GM18951 (cell line): Measurements from ENCODE around the gene AKIRIN2.

Source experiments
- POLR2A ChIP-seq: IDR thresholded peaks from 4 replicates; pipeline ENCODE4 v1.6.1; 2011; ENCODE audit warnings: mild to moderate bottlenecking; ENCODE audit not compliant: insufficient read length, insufficient read depth; ENCODE audit errors: extremely low read depth
- in situ Hi-C: fragments of 300-500 bp; cut with MboI; formaldehyde crosslinking; loops from one replicate; pipeline ENCODE4 v1.12.0; 2022; ENCODE audit warnings: low sequenced_read_pairs, mixed read lengths, inconsistent platforms; ENCODE audit not compliant: unreplicated experiment

The AKIRIN2 gene

GRCh38 chr6:87664921-87665485, 37.0 kb downstream of the AKIRIN2 start:
- TF ChIP-seq POLR2A = no peak
- in situ Hi-C loops = no loop called here

GRCh38 chr6:87663434-87663833, 38.6 kb downstream of the AKIRIN2 start:
- TF ChIP-seq POLR2A = no peak
- in situ Hi-C loops = no loop called here

- no peak for TF ChIP-seq POLR2A
- in situ Hi-C loops = no loop called here
Observed at GRCh38 chr6:87661503-87661902, 40.5 kb downstream of the AKIRIN2 start.

- in situ Hi-C loops = no loop called here
- no peak for TF ChIP-seq POLR2A
Observed at GRCh38 chr6:87661016-87661415, 41.0 kb downstream of the AKIRIN2 start.

GRCh38 chr6:87660226-87660911, 41.7 kb downstream of the AKIRIN2 start:
- in situ Hi-C loops = no loop called here
- TF ChIP-seq POLR2A = no peak

- TF ChIP-seq POLR2A = no peak
- in situ Hi-C loops = no loop called here
Observed at GRCh38 chr6:87658516-87658915, 43.5 kb downstream of the AKIRIN2 start.

DNA sequence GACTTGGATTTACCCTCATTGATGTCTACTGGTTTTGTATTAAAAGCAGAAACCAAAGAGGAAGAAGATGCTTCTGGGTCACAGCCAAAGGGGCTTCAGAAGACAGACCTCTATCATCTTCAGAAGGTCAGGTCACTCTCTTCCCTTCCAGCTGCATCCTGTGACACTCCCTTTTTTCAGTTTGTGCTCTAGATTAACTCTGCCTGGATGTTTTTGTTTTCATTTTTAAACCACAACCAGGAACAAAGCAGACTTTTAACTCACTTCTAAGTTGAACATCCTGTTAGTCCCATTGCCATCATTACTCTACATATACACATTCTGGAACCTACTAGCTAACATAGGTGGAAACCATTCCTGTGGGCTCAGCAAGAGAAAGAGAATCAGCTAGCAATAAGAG, 45.2 kb downstream of the AKIRIN2 start:
- no peak for TF ChIP-seq POLR2A
- in situ Hi-C loops = no loop called here

DNA sequence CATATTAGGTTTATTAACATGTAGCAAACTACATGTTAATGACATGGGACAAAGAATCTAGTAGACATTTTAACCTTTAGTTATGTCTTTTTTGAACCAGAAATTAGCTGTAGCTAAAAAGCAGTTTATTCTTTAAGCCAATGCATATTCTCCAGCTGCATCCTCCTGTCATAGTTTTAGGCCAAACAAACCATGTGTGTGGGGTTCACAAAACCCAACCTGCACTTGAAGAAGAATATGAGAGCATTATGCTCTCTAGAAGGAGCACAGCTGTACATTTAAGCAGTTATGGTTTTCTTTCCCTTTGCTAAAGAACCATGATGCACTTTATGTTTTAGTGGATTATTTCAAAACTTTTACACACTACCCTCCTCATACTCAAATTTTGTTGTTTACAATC, 46.2 kb downstream of the AKIRIN2 start:
- TF ChIP-seq POLR2A = no peak
- in situ Hi-C loops = no loop called here

- in situ Hi-C loops = no loop called here
- no peak for TF ChIP-seq POLR2A
Observed at GRCh38 chr6:87654875-87655454, 47.1 kb downstream of the AKIRIN2 start.

- no peak for TF ChIP-seq POLR2A
- in situ Hi-C loops = no loop called here
Observed at GRCh38 chr6:87654122-87654521, 47.9 kb downstream of the AKIRIN2 start.

DNA sequence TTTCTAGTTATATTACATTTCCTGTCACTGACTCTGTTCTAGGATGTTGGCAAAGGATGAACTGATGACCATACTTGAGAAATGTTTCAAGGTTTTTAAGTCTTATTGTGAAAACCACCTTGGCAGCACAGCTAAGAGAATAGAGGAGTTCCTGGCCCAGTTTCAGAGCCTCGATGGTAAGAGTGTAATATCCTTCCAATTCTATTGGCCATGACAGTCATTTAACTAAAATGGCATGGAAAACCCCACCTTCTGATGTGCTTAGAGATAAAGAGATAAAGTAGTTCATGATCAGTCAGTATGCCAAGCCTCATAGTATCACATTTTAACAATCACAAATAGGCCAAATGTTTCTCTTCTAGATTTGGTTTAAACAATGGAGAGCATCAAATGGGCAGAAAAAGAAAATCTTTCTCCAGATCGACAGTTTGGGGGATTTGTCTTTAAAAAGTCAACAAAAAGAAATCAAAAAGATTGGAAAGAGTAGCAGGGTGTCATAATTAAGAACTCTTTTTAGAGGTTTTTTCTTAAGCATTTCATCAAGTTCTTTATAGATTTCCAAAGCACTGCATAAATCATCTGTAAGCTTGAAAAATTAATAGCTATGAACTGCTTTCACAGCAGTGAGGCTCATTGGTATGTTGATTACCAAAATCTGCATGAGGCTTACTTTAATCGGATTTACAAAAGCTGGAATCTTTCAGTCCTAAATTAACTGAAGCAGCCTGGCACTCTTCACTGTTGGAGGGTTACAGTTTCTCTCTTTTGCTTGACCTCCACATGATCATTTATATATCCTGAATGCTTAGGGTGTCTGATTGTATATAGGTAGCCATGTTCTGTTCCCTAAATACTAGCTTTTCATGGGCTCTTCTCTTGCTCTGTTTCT, 48.7 kb downstream of the AKIRIN2 start:
- in situ Hi-C loops = no loop called here
- no peak for TF ChIP-seq POLR2A

DNA sequence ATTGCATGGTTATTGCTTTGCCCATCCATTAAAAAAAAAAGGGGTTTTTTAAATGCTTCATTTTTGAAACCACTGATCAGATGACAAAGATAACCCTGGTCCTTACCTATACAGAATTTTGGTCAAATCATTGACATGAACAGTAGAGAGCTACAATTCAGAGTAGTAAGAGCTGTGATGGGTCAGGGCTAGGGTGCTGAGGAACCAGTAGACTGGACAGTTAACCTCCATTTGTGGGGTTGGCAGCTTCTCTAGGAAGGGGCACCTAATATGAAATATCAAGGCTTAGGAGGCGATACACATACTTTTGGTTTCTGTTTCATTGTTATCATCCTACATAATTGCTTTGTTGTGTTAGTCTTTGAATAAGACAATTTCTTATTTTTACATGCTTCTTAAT, 57.0 kb downstream of the AKIRIN2 start:
- in situ Hi-C loops = no loop called here
- no peak for TF ChIP-seq POLR2A

DNA sequence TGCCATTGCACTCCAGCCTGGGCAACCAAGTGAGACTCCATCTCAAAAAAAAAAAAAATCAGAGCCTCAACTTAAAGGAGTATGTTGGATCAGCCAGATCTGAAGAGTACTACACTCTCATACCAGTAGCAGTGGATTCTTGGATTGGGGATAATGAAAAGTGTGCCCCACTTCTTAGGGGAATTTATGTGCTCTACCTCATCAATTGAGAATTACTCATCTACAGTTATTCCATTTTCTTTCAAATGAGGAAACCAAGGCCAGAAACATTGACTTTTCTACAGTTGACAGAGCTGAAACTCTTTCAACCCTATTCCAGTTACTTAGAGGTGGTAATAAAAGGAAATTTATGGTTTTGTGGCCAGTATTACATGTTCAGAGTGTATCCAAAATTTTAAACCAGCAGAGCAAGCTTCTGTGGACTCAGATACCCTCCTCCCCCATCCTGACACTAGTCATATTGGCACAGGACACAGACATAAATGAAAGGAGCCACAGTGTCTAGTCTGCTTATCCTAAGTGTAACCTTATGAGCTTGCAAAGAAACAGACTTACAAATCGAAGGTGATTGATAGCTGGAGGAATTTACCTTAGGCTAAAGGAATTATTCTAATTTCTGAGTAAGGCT, 60.9 kb downstream of the AKIRIN2 start:
- TF ChIP-seq POLR2A = no peak
- in situ Hi-C loops = no loop called here

- TF ChIP-seq POLR2A = no peak
- in situ Hi-C loops = no loop called here
Observed at GRCh38 chr6:87639373-87639772, 62.7 kb downstream of the AKIRIN2 start.
